Esophagus squamous epithelium (tissue), 4 donors: ENCODE results near the gene TSC2.

Experiments
- POLR2A ChIP-seq, 4 donors: fragments of 450-650 bp; IDR thresholded peaks; one replicate each; pipeline ENCODE4 v1.6.1; 2017; ENCODE audit warnings: antibody characterized with exemption in 4 of 4, mild to moderate bottlenecking in 4 of 4, moderate library complexity in 3 of 4
- TF ChIP-seq, protein P1 (sequence below), 6 experiments: fragments of 450-650 bp in 4 of 6; fragments of 200-600 bp in 2 of 6; sonication (generic) in 2 of 6; IDR thresholded peaks; one replicate each; pipeline ENCODE4 v1.5.1; 2016 to 2019; ENCODE audit warnings: antibody characterized with exemption in 6 of 6, mild to moderate bottlenecking in 4 of 6, moderate library complexity in 4 of 6

DNA sequence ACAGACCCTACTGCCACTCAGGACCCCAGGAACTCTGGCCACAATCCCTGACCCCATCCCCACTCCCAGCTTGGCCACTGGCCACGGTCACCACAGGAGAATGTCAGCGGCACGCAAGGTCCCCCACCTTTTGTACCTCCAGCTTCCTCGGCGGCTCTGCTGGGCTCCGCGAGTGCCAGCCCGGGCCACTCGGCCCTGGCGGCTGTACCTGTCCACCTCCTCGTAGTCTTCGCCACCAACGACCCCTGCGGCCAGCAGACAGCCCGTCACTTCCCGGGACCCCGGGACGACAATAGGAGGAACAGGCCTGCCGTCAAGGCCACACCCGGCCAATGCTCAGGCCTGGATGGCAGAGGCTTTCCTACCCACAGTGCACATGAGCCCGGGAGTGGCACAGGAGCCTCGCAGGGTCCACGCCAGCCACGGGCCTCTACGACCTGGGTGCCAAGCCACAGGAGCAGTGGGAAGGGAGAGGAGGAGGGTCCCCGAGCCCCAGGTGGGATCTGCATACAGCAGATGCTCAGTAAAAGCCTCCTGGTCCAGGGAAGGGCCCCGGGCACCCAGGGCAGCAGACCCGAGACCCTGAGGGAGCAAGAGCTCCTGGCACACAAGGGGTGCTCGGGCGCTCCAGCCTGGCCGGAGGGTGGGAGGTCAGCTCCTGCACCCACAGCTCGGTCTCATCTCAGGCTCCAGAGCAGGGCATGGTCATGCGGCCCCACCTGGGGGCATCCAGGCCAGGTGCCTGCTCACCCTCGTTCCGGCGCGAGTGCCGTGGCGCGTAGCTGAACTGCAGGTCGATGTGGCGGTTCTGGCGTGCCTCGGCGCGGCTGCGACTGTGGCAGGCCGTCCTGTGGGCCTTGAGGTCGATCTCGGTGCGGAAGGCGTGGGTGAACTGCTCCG is 46.1 kb upstream of the TSC2 start:
- TF ChIP-seq, protein P1, sequence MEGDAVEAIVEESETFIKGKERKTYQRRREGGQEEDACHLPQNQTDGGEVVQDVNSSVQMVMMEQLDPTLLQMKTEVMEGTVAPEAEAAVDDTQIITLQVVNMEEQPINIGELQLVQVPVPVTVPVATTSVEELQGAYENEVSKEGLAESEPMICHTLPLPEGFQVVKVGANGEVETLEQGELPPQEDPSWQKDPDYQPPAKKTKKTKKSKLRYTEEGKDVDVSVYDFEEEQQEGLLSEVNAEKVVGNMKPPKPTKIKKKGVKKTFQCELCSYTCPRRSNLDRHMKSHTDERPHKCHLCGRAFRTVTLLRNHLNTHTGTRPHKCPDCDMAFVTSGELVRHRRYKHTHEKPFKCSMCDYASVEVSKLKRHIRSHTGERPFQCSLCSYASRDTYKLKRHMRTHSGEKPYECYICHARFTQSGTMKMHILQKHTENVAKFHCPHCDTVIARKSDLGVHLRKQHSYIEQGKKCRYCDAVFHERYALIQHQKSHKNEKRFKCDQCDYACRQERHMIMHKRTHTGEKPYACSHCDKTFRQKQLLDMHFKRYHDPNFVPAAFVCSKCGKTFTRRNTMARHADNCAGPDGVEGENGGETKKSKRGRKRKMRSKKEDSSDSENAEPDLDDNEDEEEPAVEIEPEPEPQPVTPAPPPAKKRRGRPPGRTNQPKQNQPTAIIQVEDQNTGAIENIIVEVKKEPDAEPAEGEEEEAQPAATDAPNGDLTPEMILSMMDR (IDR thresholded peaks at IDR 0.05), result no peak
- TF ChIP-seq POLR2A (IDR thresholded peaks at IDR 0.05), result no peak
